ENCODE results near the gene ZNF202. TPM values are rescaled to one million over a fixed set of nuclear protein-coding genes. Genes with fewer than 3 reads are reported as not detected.
"Not testable (repeated sequence)": the region's sequence is repeated elsewhere in the genome, so short reads cannot be mapped to it uniquely, and the experiment has no call there.

Gene ZNF202
- total RNA-seq, 1 donor: 6.0 TPM

GRCh38 chr11:123725995-123726655 lies 15.3 kb downstream of the ZNF202 start:
- no peak for TF ChIP-seq CTCF (IDR thresholded peaks at IDR 0.05; ENCODE audit: insufficient read depth, low read depth, low read length)
- H3K4me3 ChIP-seq (ENCODE audit: low read depth, low read length): no peak overlapping the region

GRCh38 chr11:123719452-123719851 lies 22.0 kb downstream of the ZNF202 start:
- DNase-seq (ENCODE audit: low read depth): no peak
- TF ChIP-seq CTCF (IDR thresholded peaks at IDR 0.05; ENCODE audit: insufficient read depth, low read depth, low read length): no peak
- no peak overlapping the region for H3K4me3 ChIP-seq (ENCODE audit: low read depth, low read length)

More at GRCh38 chr11:123725995-123726655, 15.3 kb downstream of the ZNF202 start:
- DNase-seq (ENCODE audit: low read depth): no peak

- no peak for DNase-seq (ENCODE audit: low read depth)
- H3K4me3 ChIP-seq (ENCODE audit: low read depth, low read length): no peak overlapping the region
- TF ChIP-seq CTCF (IDR thresholded peaks at IDR 0.05; ENCODE audit: insufficient read depth, low read depth, low read length): no peak
These were observed 23.0 kb downstream of the ZNF202 start for GRCh38 chr11:123718469-123718868.

- no peak for TF ChIP-seq CTCF (IDR thresholded peaks at IDR 0.05; ENCODE audit: insufficient read depth, low read depth, low read length)
- H3K4me3 ChIP-seq (ENCODE audit: low read depth, low read length): no peak overlapping the region
- no peak for DNase-seq (ENCODE audit: low read depth)
These were observed 23.4 kb downstream of the ZNF202 start for GRCh38 chr11:123718063-123718462.

- not testable (repeated sequence) for H3K4me3 ChIP-seq (ENCODE audit: low read depth, low read length); DNase-seq (ENCODE audit: low read depth)
These were observed 28.8 kb downstream of the ZNF202 start for GRCh38 chr11:123712627-123713026.

- peak; percentile 74 for TF ChIP-seq CTCF (IDR thresholded peaks at IDR 0.05; ENCODE audit: insufficient read depth, low read depth, low read length)
- DNase-seq (ENCODE audit: low read depth): peak; percentile 62
- no peak overlapping the region for H3K4me3 ChIP-seq (ENCODE audit: low read depth, low read length)
These were observed 33.8 kb downstream of the ZNF202 start for GRCh38 chr11:123707606-123708205.

GRCh38 chr11:123707206-123707605 lies 34.3 kb downstream of the ZNF202 start:
- no peak for TF ChIP-seq CTCF (IDR thresholded peaks at IDR 0.05; ENCODE audit: insufficient read depth, low read depth, low read length)
- no peak overlapping the region for H3K4me3 ChIP-seq (ENCODE audit: low read depth, low read length)
- DNase-seq (ENCODE audit: low read depth): no peak

Data from fibroblast of villous mesenchyme (primary cell).